Astrocyte of the spinal cord (primary cell): Measurements from ENCODE around the gene ZBTB8A.
"Not testable (repeated sequence)": the region's sequence is repeated elsewhere in the genome, so short reads cannot be mapped to it uniquely, and the experiment has no call there.

Experiments
- DNase-seq: peaks from one replicate; pipeline ENCODE4 v3.0.0; 2011; ENCODE audit warnings: low read depth, low spot score
- H3K4me3 ChIP-seq: 2 replicates; pipeline ENCODE4 v1.5.1; 2011; ENCODE audit warnings: low read depth, mild to moderate bottlenecking, low read length, moderate library complexity
- in situ Hi-C: cut with HindIII; loops from 2 replicates; pipeline ENCODE4 v1.10.0; 2017; ENCODE audit warnings: low sequenced_read_pairs
- TF ChIP-seq, protein P1 (sequence below): IDR thresholded peaks from 2 replicates; pipeline ENCODE4 v1.5.1; 2012; ENCODE audit warnings: low read depth, mild to moderate bottlenecking, low read length, inconsistent platforms

ZBTB8A gene

GRCh38 chr1:32509939-32510338 lies 29.3 kb upstream of the ZBTB8A start:
- no peak overlapping the region for H3K4me3 ChIP-seq
- in situ Hi-C loops: no loop called here
- TF ChIP-seq, protein P1, sequence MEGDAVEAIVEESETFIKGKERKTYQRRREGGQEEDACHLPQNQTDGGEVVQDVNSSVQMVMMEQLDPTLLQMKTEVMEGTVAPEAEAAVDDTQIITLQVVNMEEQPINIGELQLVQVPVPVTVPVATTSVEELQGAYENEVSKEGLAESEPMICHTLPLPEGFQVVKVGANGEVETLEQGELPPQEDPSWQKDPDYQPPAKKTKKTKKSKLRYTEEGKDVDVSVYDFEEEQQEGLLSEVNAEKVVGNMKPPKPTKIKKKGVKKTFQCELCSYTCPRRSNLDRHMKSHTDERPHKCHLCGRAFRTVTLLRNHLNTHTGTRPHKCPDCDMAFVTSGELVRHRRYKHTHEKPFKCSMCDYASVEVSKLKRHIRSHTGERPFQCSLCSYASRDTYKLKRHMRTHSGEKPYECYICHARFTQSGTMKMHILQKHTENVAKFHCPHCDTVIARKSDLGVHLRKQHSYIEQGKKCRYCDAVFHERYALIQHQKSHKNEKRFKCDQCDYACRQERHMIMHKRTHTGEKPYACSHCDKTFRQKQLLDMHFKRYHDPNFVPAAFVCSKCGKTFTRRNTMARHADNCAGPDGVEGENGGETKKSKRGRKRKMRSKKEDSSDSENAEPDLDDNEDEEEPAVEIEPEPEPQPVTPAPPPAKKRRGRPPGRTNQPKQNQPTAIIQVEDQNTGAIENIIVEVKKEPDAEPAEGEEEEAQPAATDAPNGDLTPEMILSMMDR: no peak
- DNase-seq: no peak

- in situ Hi-C loops: no loop called here
- TF ChIP-seq, protein P1: no peak
- no peak overlapping the region for H3K4me3 ChIP-seq
- no peak for DNase-seq
Observed at GRCh38 chr1:32516402-32516801, 22.8 kb upstream of the ZBTB8A start.

DNA sequence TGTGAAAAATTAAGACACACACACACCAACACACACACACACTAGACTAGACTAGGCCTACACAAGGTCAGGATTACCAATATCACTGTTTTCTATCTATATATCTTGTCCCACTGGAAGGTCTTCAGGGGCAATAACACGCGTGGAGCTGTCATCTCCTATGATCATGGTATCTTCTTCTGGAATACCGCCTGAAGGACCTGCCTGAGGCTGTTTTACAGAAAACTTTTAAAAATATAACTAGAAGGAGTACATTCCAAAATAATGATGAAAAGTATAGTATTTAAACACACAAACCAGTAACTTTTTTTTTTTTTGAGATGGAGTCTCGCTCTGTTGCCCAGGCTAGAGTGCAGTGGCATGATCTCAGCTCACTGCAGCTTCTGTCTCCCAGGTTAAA lies 20.3 kb upstream of the ZBTB8A start:
- H3K4me3 ChIP-seq: no peak overlapping the region
- DNase-seq: no peak
- TF ChIP-seq, protein P1: no peak
- in situ Hi-C loops: no loop called here

DNA sequence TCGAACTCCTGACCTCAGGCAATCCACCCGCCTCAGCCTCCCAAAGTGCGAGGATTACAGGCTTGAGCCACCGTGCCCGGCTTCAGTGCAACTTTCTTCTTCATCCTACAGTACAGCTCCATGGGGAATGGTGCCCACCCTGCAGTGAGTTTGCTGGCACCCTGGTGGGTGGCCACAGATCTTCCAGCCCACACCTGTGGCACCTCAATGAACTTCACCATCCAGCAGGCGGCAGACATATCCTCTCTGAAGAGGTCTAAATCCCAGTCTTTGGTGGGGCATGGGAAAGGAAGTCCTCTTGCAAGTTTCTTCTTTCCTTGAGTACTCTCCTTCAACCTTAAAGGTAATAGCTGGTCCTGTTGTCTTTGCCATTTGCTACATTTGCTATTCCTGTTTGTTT lies 18.1 kb upstream of the ZBTB8A start:
- DNase-seq: no peak
- TF ChIP-seq, protein P1: no peak
- in situ Hi-C loops: no loop called here
- no peak overlapping the region for H3K4me3 ChIP-seq

DNA sequence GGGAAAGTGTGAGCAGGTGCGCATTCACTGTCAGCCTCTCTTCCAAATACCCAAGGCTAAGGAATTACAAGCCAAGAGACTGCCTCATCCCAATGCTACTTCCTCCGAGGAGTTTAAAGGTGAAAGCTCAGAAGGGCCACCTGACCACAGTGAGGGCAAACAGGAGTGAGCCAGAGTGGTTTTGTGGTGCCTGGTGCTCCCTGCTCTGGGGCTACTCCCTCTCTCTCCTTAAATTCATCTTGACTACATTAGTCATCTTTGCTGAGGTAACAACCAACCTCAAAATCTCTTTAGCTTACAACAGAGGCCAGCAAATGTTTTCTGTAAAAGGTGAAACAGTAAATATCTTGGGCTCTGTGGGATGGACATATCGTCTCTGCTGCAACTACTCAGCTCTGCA lies 14.2 kb upstream of the ZBTB8A start:
- in situ Hi-C loops: no loop called here
- no peak overlapping the region for H3K4me3 ChIP-seq
- DNase-seq: no peak
- TF ChIP-seq, protein P1: no peak

GRCh38 chr1:32525661-32526444 lies 13.4 kb upstream of the ZBTB8A start:
- TF ChIP-seq, protein P1: no peak
- no peak for DNase-seq
- in situ Hi-C loops: no loop called here
- H3K4me3 ChIP-seq: no peak overlapping the region

GRCh38 chr1:32528550-32528949 lies 10.7 kb upstream of the ZBTB8A start:
- in situ Hi-C loops: not testable (repeated sequence)

More at GRCh38 chr1:32528550-32528949, 10.7 kb upstream of the ZBTB8A start:
- not testable (repeated sequence) for H3K4me3 ChIP-seq, DNase-seq
